GM21526 (cell line): ENCODE data around the gene ADAT1.

Source experiments
- ATAC-seq: cut with Tn5 transposase; IDR thresholded peaks from one replicate; pipeline ENCODE4 v1.9.1; 2021; ENCODE audit warnings: moderate library complexity; ENCODE audit not compliant: unreplicated experiment, low FRiP score

The ADAT1 gene

DNA sequence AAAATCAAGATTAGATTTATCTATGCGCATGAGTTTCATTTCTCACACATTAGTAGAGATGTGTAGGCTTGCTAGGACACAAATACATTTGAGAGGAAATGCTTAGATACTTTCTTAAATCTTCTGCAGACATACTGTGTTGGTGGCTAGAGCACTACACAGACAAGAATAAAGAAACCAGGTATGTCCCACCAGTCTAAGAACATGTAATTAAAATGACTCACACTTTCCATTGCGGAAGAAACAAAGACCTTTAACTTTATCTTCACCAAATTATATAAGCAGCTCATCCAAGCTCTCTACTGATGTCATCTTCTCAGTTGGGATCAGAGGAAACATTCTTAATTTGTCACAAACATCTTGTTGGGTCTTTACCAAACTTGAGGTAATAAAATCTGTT is 44.4 kb downstream of the ADAT1 start:
- no peak for ATAC-seq

GRCh38 chr16:75578212-75578611 is 44.9 kb downstream of the ADAT1 start:
- no peak for ATAC-seq

- ATAC-seq: peak; percentile 60
Observed at GRCh38 chr16:75576384-75576811, 46.7 kb downstream of the ADAT1 start.

DNA sequence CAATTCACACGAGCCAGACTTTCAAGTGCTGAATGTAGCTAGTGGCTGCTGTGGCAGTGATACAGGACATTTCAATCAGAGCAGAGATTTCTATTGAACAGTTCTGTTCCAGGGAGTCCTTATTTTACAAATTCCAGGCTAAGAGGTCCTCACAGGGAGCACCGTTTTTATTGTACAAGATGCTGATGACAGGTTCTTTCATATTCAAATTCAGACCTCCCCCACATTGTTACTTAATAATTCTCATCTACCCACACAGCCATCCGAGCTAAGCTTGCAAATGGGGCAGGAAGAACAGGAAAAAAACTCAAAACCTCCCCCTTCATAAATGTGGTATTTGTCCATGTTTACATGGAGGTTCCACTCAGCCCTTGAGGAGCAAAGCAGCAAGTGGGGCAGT is 47.1 kb downstream of the ADAT1 start:
- ATAC-seq: no peak

GRCh38 chr16:75573955-75574354 is 49.1 kb downstream of the ADAT1 start:
- ATAC-seq: no peak

GRCh38 chr16:75572864-75573542 is 50.1 kb downstream of the ADAT1 start:
- no peak for ATAC-seq

- no peak for ATAC-seq
Observed at GRCh38 chr16:75570396-75571065, 52.5 kb downstream of the ADAT1 start.

DNA sequence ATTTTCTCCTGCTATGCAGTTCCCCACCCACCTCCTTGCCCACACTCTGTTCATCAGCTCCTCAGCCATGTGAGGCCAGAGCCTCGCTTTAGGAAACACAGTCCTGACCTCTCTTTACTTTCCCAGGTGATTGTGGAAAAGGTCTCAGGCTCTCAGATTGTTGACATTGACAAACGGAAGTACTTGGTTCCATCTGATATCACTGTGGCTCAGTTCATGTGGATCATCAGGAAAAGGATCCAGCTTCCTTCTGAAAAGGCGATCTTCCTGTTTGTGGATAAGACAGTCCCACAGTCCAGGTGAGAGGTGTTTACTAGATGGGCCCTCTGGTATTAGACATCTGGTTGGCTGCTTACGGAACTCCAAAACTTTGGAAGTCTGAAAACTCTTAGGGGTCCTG is 55.2 kb downstream of the ADAT1 start:
- ATAC-seq: no peak

DNA sequence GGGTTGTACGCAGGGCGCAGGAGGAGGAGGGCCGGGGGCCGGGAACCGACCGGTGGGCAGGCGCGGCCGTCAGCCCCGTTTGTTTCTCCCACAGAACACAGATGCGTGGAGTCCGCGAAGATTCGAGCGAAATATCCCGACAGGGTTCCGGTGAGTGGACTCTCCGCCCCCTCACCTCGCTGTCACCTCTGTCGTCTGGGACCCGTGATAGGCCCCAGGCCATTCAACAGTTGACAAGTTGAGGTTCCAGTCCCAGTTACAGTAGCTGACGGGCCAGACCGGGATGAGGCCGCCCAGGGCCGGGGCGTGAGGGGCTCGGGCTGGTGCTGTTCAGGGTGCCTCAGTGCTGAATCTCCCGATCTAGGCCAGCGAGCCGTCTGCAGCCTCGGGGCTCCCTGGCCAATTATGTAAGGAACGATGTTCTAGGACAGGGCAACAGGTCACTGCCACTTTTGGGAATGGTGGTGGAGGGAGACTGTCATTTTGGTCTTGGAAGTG is 56.3 kb downstream of the ADAT1 start:
- peak; percentile 5 for ATAC-seq

DNA sequence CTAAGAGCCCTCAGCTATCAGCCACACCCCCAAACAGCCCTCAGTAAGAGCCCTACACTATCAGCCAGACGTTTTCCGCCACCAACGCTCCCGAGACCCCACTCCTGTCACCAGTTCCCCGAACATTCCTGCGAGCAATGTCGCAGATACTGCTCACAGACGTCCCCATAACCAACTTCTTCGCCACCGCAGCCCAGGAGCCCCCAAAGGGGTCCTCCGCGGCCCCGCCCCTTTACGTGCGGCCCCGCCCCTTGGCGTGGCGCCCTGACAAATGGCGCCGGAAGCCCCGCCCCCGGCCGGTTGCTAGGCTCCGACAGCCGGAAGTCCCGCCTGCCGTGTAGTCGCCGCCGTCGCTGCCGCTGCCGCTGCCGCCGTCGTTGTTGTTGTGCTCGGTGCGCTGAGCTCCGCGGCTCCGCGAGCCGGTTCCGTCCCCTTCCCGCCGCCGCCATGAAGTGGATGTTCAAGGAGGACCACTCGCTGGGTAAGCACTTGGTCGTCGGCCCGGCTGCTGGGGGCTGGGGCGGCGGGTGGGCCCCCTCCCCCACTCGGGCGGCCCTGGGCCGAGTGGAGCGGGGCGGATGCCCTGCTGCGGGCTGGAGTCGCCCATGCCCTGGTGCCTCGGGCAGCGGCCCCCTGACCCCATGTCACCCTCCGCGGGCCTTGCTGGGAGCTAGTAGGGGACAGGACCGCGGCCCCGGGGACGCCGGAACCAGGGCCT is 56.9 kb downstream of the ADAT1 start, which contains the start of gene GABARAPL2:
Gene GABARAPL2 (plus strand): TSS at position 340 of the 718 bp plus-strand sequence. CDS start 108 bp downstream, at position 448.
- ATAC-seq: peak; percentile 60

- peak; percentile 11 for ATAC-seq
Observed at GRCh38 chr16:75565640-75566039, 57.4 kb downstream of the ADAT1 start.

DNA sequence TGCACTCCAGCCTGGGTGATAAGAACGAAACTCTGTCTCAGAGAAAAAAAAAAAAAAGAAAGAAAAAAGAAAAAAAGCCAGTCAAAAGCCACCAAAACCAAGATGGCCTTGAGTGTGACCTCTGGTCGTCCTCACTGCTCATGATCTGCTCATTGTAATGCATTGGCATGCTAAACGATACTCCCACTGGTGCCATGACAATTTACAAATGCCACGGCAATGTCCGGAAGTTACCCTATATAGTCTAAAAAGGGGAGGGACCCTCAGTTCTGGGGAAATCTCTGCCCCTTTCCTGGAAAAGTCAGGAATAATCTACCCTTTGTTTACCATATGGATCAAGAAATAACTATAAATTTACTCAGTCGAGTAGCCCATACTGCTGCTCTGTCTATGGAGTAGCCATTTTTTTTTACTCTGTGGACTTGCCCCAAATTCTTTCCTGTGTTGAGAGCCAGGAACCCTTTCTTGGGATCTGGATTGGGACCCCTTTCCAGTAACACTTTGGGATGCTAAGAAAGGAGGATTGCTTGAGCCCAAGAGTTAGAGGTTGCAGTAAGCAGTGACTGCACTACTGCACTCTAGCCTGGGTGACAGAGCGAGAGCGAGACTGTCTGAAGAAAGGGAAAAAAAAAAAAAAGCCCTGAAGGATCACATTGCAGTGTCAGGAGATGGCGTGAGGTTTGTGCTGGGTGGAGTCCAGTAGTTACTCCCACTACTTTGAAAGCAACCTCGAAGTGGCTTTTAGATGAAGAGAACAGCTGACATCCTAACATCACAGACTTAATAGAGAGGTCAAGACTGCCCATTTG is 63.3 kb downstream of the ADAT1 start:
- ATAC-seq: no peak

DNA sequence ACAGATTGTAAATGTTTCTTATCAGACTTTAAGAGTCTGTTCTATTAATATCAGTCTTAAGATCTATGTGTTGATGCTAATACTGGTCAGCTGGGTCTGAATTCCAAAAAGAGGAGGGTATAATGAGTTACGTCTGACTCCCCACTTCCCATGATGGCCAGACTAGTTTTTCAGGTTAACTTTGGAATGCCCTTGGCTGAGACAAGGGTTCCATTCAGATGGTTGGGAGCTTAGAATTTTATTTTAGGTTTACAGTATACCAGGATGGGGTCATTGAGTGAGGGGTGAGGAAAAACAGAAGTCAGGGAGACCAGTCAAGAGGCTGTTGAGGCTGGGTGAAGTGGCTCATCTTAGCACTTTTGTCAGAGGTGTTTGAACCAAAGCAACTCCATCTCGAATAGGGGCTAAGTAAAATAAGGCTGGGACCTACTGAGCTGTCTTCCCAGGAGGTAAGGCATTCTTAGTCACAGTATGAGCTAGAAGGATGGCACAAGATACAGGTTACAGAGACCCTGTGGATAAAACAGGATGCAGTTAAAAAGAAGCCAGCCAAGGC is 64.2 kb downstream of the ADAT1 start:
- no peak for ATAC-seq

- peak; percentile 1 for ATAC-seq
Observed at GRCh38 chr16:75556431-75556950, 66.6 kb downstream of the ADAT1 start.

DNA sequence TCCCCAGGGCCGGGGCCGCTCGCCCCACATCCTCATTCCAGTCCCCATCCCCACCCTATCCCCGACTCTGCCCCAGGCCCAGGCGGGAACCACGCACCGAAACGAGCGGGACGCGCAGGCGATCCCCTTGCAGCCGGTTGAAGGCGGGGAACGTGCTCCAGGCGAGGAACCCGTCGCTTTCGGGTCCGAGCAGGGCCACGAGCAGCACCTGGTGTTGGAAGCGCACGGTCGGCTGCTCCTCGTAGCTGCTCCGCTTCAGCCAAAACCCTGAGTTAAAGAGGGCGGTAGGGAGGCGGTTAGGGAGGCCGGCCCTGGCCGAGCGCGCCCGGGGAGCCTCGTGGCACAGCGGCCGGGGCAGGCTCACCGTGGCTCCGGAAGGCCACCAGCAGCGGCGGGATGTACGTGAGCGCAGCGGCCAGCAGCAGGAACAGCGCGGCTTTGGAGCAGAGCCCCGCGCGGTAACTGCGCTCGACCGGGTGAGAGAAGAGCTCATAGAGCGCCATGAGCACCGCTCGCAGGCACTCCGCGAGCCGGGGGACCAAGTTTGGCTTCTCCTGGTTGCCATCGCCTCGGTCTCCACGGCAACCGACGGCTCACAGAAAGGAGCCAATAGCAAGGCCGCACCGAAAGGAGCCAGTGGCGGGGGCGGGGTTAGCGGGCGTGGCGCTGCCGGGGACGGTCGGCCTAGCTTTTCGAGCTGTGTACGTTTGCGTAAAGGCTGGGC is 67.2 kb downstream of the ADAT1 start, which contains the start of gene TMEM231:
Gene TMEM231 (minus strand): TSS at position 546 of the 724 bp plus-strand sequence. CDS start 43 bp downstream, at position 503.
- peak; percentile 96 for ATAC-seq

- peak; percentile 23 for ATAC-seq
Observed at GRCh38 chr16:75555213-75555706, 67.8 kb downstream of the ADAT1 start.

- no peak for ATAC-seq
Observed at GRCh38 chr16:75552951-75553350, 70.1 kb downstream of the ADAT1 start.

DNA sequence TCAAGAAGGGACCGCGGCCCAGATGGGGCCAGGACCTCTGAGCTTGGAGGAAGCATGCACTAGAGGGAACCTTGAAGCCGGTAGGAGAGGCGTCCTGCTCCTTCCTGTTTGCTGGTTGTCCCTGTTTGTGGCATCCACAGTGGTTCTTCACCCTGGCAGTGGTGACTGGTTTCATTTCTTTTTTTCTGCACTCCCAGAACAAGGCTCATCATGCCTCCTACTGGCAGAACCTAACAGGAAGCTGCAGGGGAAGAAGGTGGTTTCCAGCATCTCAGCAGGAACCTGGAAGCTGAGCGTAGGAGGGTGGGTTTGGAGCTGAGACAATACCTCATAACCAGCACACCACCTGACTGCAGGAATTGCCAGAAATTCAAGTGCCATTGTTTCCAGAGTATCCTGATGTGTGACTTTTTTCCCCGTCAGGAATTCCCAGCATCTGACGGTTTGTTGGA is 72.8 kb downstream of the ADAT1 start:
- ATAC-seq: no peak
